GM18498 (cell line): ENCODE data around the gene RNF113A.
"Not testable (repeated sequence)": the region's sequence is repeated elsewhere in the genome, so short reads cannot be mapped to it uniquely, and the experiment has no call there.

Experiments used
- ATAC-seq: cut with Tn5 transposase; IDR thresholded peaks from one replicate; pipeline ENCODE4 v1.9.1; 2021; ENCODE audit warnings: mild to moderate bottlenecking, moderate library complexity; ENCODE audit not compliant: unreplicated experiment

The RNF113A gene

GRCh38 chrX:119852382-119853353 lies 18.9 kb downstream of the RNF113A start, which contains the start of gene UPF3B:
TSS of gene UPF3B (minus strand) at chrX:119852963. CDS start at chrX:119852928, 35 bp downstream.
- peak; percentile 97 for ATAC-seq

- ATAC-seq = no peak
These were observed 37.6 kb downstream of the RNF113A start for GRCh38 chrX:119833905-119834304.

- ATAC-seq = no peak
These were observed 43.1 kb downstream of the RNF113A start for GRCh38 chrX:119828446-119828845.

GRCh38 chrX:119826399-119826959 lies 45.1 kb downstream of the RNF113A start:
- ATAC-seq = no peak

- ATAC-seq = not testable (repeated sequence)
These were observed 47.3 kb downstream of the RNF113A start for GRCh38 chrX:119824221-119824620.

- peak; percentile 95 for ATAC-seq
These were observed 49.8 kb downstream of the RNF113A start for GRCh38 chrX:119821703-119822102.
